OCI-LY7 (cell line): ENCODE measurements around the gene SLA2.

Experiments used
- EZH2phosphoT487 ChIP-seq: fragments of 200-600 bp; sonication (generic); IDR thresholded peaks from 2 replicates; pipeline ENCODE4 v1.6.1; 2018; ENCODE audit warnings: low read depth, borderline replicate concordance, mild to moderate bottlenecking, mixed run types, antibody characterized with exemption, low read length, moderate library complexity, mixed read lengths
- TF ChIP-seq, protein P1 (sequence below): fragments of 200-600 bp; sonication (generic); conservative IDR thresholded peaks from 2 replicates; pipeline ENCODE4 v1.5.1; 2014; ENCODE audit warnings: mild to moderate bottlenecking, antibody characterized with exemption, low read length, moderate library complexity, mixed read lengths

DNA sequence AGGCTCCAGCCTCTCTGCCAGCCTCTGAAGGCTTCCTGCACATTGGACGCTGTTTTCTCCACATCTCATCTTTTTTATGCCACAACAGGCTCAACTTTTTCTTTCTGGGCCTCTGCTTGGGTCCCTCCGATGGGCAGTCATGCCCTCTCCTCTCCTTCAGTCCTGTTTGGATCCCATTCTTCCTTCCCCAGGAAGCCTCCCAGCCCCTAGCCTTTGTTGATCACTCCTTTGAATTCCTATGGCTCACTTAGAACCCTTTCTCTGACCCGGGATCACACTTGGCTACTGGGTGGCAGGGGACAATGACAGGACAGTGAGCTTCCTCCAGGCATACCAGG is 4.5 kb downstream of the SLA2 start:
- TF ChIP-seq, protein P1, sequence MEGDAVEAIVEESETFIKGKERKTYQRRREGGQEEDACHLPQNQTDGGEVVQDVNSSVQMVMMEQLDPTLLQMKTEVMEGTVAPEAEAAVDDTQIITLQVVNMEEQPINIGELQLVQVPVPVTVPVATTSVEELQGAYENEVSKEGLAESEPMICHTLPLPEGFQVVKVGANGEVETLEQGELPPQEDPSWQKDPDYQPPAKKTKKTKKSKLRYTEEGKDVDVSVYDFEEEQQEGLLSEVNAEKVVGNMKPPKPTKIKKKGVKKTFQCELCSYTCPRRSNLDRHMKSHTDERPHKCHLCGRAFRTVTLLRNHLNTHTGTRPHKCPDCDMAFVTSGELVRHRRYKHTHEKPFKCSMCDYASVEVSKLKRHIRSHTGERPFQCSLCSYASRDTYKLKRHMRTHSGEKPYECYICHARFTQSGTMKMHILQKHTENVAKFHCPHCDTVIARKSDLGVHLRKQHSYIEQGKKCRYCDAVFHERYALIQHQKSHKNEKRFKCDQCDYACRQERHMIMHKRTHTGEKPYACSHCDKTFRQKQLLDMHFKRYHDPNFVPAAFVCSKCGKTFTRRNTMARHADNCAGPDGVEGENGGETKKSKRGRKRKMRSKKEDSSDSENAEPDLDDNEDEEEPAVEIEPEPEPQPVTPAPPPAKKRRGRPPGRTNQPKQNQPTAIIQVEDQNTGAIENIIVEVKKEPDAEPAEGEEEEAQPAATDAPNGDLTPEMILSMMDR: no peak
- TF ChIP-seq EZH2phosphoT487: no peak
